ENCODE results near the gene SCN7A. TPM values are rescaled to one million over a fixed set of nuclear protein-coding genes. Genes with fewer than 3 reads are reported as not detected.
"Not testable (repeated sequence)": the region's sequence is repeated elsewhere in the genome, so short reads cannot be mapped to it uniquely, and the experiment has no call there.

Gene SCN7A
- polyA plus RNA-seq, 1 donor from 2014 or later: not detected

DNA sequence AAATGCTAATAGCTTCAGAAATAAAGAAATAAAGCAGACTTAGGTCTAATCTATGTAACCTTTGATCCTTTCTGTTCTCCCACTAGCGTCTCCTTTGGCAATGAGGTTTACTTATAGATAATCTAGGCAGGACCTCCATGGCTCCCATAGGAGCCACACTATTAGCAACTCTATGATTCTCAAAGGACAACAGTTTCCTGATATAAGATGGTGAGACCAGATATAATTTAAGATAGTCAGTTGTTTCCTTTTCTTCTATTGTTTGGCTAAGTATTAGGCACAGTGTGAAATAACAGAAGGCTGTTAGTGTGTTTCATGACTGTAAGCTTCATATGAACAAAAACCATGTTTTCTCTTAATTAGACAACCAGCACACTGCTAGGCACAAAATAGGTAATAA, 59.6 kb downstream of the SCN7A start:
- no peak overlapping the region for H3K27ac Mint-ChIP-seq
- no peak overlapping the region for H3K4me3 Mint-ChIP-seq
- no peaks in the 10 kb centered on the region for H3K36me3 Mint-ChIP-seq
- no peaks in the 10 kb centered on the region for H3K4me1 Mint-ChIP-seq
- H3K27me3 Mint-ChIP-seq: no peaks in the 10 kb centered on the region
- peaks cover 0 to 5% (median 0%) of the 10 kb centered on the region in 3 donors for H3K9me3 Mint-ChIP-seq

DNA sequence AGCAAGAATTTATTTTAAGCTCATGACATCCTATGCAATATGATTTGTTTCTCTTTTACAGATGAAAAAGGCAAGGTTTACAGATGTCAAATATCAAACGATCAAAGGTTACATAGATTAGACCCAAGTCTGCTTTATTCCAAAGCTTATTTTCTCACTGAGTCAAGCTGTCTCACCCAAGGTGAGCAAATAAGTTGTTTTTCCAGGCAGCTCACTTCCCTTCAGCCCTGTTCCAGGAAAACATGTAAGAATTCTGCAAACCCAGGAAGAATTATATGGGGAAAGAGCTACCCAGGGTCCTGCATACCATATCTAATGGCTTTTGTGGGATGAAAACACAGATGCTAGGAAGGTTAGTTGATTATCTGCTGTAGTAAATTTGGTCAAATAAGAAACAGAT, 60.6 kb downstream of the SCN7A start:
- no peaks in the 10 kb centered on the region for H3K36me3 Mint-ChIP-seq
- peaks cover 0 to 3% (median 0%) of the 10 kb centered on the region in 3 donors for H3K9me3 Mint-ChIP-seq

DNA sequence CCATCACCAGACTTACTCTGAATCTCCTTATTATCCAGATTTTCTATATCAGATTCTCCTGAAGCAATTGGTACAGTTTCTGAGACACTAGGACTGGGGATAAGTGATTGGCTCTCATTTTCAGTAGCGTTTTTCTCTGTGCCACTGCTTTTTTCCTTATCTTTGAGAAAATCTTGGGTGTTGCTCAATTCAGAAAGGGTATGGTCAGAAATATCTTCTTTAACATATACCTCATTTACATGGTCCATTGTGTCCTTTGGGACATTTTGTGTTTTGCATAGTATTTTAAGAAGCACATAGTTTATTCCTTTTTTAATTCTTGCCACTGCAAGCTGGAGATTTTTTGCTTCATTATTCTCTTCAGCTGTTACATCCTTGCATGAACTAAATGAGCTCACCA, 61.7 kb downstream of the SCN7A start:
- H3K9me3 Mint-ChIP-seq: no peaks in the 10 kb centered on the region
- H3K27me3 Mint-ChIP-seq: no peaks in the 10 kb centered on the region
- no peak overlapping the region for H3K4me3 Mint-ChIP-seq
- no peak overlapping the region for H3K27ac Mint-ChIP-seq
- H3K4me1 Mint-ChIP-seq: no peaks in the 10 kb centered on the region
- no peaks in the 10 kb centered on the region for H3K36me3 Mint-ChIP-seq

More for the DNA sequence above, 60.6 kb downstream of the SCN7A start:
- no peaks in the 10 kb centered on the region for H3K27me3 Mint-ChIP-seq
- H3K27ac Mint-ChIP-seq: no peak overlapping the region
- no peak overlapping the region for H3K4me3 Mint-ChIP-seq
- H3K4me1 Mint-ChIP-seq: no peaks in the 10 kb centered on the region

DNA sequence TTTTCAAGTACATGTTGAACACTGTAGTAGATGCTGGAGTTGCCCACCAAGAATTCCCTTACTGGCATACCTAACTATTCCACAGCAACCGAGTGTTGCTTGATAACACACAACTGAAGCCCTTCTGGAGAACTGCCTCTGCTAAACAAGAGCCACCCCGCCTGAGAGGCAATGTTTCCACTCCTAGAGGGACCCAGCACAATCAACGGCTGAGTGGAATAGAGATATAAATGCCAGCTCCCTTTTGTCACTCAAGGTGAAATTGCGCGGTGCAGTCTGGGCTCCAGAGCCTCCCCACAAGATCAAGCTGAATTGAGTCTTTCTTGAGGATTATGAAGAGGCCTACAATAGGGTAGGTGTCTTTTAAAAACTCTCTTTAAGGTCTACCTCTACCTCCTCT, 69.2 kb downstream of the SCN7A start:
- Mint-ChIP-seq H3K36me3 (no peaks in the 10 kb centered on the region), H3K4me3 (no peak overlapping the region), H3K27ac (no peak overlapping the region), H3K27me3 (no peaks in the 10 kb centered on the region), H3K9me3 (no peaks in the 10 kb centered on the region), H3K4me1 (no peaks in the 10 kb centered on the region)

DNA sequence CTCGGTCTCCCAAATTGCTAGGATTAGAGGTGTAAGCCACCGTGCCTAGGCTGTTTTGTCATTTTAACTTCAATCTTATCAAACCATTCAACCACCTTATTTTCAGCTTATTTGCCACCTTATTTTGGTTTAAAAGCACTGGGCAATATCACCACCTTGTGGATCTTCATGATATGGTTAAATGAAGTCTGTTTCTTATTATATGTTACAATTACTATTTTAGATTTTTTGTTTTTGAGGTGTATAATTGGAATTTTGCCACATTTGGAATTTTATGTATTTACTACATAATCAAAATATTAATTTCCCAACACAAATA, 74.5 kb downstream of the SCN7A start:
- Mint-ChIP-seq H3K27me3 (no peaks in the 10 kb centered on the region), H3K4me3 (no peak overlapping the region), H3K9me3 (no peaks in the 10 kb centered on the region), H3K27ac (no peak overlapping the region), H3K36me3 (no peaks in the 10 kb centered on the region), H3K4me1 (no peaks in the 10 kb centered on the region)

DNA sequence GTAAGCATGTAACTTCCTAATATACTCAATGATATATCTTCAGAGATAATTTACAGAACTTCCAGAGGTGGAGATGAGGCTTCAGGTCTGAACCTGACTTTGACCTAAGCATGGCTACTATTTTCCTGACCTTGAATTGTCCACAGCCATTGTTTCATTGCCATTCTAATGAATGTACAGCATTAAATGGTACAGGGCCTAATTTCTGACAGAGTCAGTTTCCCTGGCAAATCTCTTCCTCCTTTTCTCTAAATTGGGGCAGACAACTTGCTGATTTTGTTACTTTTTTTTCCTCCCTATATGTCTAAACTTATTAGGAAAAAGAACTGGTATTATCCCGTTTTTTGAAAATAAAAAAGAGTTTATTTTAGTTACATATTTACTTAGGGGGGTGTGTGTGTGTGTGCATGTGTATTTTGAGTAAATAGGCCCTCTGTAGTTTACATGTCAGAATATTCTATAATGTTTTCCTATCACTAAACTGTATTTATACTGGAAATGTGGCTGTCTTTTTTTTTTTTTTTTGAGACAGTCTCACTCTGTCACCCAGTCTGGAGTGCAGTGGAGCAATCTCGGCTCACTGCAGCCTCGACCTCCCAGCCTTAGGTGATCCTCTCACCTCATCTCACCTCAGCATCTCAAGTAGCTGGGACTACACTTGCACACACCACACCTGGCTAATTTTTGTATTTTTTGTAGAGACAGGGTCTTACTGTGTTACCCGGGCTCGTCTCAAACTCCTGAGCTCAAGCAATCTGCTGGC, 75.0 kb downstream of the SCN7A start:
- Mint-ChIP-seq H3K36me3 (no peaks in the 10 kb centered on the region), H3K9me3 (no peaks in the 10 kb centered on the region), H3K27me3 (no peaks in the 10 kb centered on the region), H3K4me3 (no peak overlapping the region), H3K27ac (no peak overlapping the region), H3K4me1 (no peaks in the 10 kb centered on the region)

DNA sequence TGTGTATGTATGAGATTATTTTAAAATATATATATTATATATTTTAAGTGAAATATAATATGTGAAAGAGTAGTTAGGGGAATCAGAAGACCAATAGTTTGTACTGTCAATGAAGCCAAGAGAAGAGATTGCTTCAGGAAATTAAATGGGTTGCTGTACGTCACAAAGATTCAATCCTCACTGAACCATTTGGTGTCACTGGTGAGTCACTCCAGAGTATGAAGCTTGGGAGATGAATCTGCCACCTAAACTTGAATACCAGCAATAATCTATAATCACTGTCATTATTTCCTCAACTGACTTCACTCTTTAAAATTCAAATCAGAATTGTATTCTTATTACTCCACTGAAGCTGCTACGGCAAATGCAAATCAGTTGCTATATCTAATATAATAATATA, 76.4 kb downstream of the SCN7A start:
- Mint-ChIP-seq H3K9me3 (no peaks in the 10 kb centered on the region), H3K27ac (no peak overlapping the region), H3K4me1 (no peaks in the 10 kb centered on the region), H3K4me3 (no peak overlapping the region), H3K36me3 (no peaks in the 10 kb centered on the region), H3K27me3 (no peaks in the 10 kb centered on the region)

DNA sequence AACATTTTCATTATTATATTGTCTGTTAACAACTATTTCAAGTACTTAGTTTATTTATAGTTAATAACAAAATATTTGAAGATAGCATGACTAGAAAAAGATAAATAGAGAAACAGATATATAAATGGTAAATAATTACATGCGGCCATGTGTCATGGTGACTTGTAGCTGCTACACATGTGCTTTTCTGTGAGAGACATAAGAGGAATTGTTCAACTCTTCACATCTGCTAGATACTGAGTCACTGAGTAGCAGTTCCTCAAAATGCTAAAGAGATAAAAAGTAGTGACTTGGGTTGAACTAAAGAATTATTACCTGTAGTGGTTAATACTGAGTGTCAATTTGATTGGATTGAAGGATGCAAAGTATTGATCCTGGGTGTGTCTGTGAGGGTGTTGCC, 80.8 kb downstream of the SCN7A start:
- no peaks in the 10 kb centered on the region for H3K4me1 Mint-ChIP-seq
- no peaks in the 10 kb centered on the region for H3K27me3 Mint-ChIP-seq
- no peaks in the 10 kb centered on the region for H3K9me3 Mint-ChIP-seq
- H3K4me3 Mint-ChIP-seq: no peak overlapping the region
- H3K27ac Mint-ChIP-seq: no peak overlapping the region
- H3K36me3 Mint-ChIP-seq: no peaks in the 10 kb centered on the region

DNA sequence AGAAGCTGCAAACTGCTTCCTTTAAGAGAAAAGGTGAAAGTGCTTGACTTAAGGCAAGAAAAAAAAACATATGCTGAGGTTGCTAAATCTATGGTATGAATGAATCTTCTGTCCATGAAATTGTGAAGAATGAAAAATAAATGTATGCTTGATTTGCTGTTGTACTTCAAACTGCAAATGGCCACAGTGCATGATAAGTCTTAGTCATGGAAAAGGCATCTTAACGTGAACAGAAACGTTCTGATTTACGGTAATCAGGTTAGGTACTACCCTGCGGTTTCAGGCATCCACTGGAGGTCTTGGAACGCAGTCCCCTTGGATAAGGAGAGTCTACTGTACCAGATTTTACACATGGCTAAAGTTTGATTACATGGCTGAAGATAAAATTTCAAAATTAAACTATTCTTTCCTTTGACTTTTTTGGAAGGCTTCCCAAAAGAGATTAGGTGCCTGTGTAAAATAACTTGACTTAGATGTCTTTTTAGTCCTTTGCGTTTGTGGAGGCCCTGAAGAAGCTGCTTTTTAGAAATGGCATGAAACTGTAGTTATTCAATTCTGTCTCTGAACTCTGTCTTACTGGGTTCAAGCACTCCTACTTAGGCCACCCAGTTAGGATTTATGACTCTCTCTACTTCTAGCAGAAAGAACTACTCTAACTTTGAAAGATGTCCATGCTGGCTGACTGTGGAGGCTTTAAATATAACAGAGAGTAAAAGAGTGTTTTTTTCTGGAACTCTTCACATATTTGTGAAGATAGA, 82.4 kb downstream of the SCN7A start:
- Mint-ChIP-seq H3K9me3 (no peaks in the 10 kb centered on the region), H3K4me1 (no peaks in the 10 kb centered on the region), H3K4me3 (no peak overlapping the region), H3K27me3 (no peaks in the 10 kb centered on the region), H3K36me3 (no peaks in the 10 kb centered on the region), H3K27ac (no peak overlapping the region)

DNA sequence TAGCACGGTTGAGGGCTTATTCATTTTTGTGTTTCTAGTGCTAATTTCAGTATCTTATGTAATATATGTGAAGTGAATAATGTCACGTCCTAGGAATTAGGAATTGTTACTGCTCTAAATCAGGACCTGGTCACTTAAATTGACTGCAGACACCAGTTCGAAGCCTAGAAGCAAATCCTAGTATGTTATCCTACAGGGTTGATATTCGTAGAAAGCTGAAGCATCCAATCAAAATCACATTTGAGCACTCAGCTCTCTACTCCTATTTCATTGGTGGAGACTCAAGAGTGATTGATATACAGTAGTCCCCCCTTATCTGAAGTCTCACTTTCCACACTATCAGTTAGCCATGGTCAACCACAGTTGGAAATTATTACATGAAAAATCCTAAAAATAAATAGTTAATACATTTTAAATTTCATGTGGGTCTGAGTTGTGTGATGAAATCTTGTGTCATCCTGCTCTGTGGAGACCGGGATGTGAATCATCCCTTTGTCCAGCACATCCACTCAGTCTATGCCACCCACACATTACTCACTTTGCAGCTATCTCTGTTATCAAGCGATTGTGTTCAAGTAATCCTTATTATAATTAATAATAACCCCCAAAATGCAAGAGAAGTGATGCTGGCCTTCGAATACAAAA, 83.1 kb downstream of the SCN7A start:
- H3K9me3 Mint-ChIP-seq: no peaks in the 10 kb centered on the region
- H3K4me3 Mint-ChIP-seq: no peak overlapping the region
- no peak overlapping the region for H3K27ac Mint-ChIP-seq
- no peaks in the 10 kb centered on the region for H3K4me1 Mint-ChIP-seq
- H3K27me3 Mint-ChIP-seq: no peaks in the 10 kb centered on the region
- H3K36me3 Mint-ChIP-seq: no peaks in the 10 kb centered on the region

DNA sequence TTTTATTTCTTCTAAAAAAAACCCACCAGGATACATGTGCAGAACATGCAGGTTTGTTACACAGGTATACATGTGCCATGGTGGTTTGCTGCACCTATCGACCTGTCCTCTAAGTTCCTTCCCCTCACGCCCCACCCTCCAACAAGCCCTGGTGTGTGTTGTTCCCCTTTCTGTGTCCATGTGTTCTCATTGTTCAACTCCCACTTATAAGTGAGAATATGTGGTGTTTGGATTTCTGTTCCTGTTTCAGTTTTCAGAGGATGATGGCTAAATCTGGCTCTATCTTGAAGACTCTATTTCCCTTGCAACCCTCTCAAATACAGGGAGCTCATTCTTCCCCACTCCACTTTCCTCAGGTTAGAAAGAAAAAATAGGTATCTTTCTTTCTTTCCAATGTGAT, 86.3 kb downstream of the SCN7A start:
- not testable (repeated sequence) for H3K4me1 Mint-ChIP-seq, H3K4me3 Mint-ChIP-seq, H3K27me3 Mint-ChIP-seq, H3K36me3 Mint-ChIP-seq, H3K27ac Mint-ChIP-seq, H3K9me3 Mint-ChIP-seq

DNA sequence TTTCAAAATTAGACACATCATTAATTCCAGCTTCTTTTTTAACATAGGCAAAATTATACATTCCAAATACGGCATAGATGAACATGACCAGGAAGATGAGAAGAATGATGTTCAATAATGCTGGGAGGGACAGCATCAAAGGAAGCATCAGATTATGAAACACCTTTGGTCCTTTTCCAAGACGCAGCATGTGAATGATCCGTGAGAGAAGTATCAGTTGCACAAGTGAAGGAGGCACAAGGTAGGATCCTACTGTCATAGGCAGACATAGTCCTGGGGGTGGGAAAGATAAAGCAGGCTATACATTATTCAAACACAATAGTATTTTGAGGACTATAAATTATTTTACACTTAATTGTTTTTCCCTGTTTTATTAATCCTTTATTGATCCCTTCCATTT, 87.7 kb downstream of the SCN7A start:
- H3K4me3 Mint-ChIP-seq: no peak overlapping the region
- H3K4me1 Mint-ChIP-seq: no peaks in the 10 kb centered on the region
- no peak overlapping the region for H3K27ac Mint-ChIP-seq
- no peaks in the 10 kb centered on the region for H3K27me3 Mint-ChIP-seq
- H3K36me3 Mint-ChIP-seq: no peaks in the 10 kb centered on the region
- H3K9me3 Mint-ChIP-seq: no peaks in the 10 kb centered on the region

DNA sequence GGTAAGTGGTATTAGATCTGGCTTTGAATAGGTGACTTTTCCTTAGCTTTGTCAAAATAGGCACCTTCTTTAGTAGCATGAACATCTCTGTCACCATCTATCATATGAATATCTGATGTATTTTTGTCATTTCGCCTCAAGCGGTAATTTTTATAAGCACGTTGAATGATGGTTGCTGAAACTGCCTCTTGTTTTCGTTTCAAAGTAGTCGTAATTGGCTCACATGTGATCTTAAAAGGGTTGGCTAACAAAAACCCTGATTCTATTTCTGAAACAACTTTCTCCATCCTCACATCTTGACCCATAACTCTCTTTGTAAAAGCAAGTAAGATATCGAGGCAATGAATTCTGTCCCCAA, 88.5 kb downstream of the SCN7A start:
- no peaks in the 10 kb centered on the region for H3K36me3 Mint-ChIP-seq
- no peak overlapping the region for H3K27ac Mint-ChIP-seq
- no peak overlapping the region for H3K4me3 Mint-ChIP-seq
- no peaks in the 10 kb centered on the region for H3K9me3 Mint-ChIP-seq
- no peaks in the 10 kb centered on the region for H3K4me1 Mint-ChIP-seq
- H3K27me3 Mint-ChIP-seq: no peaks in the 10 kb centered on the region

DNA sequence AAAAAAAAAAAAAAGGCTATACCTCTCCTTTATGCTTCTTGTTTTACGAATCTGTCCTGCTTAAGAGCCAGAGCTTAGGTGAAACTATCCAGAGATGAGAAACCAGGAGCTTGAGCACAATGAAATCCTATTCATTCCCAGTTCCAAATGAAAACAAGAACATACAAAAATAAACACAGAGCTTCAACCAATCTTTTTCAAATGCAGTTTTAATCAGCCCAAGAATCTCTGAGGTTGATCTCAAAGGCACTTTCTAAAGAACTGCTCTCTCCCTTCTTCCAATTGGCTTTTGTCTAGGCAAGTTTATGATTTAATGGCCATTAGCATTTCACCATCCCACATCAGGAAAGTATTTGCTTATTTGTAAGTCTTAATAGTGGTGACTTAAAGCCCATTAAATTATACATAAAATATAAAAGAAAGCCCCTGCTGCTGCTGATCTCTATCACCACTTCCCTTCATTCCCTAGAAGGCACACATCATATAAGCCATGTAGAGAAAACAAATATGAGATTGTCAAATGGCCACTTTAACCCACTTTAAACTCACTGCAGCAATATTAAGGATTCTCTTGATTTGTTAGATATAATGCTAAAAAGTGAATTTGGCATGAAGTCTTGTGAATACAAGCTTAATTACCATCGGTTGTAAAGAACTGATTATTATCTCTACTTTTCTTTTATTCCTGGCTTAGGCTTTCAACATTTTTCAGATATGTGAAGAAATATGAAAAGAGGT, 89.0 kb downstream of the SCN7A start:
- Mint-ChIP-seq H3K4me1 (no peaks in the 10 kb centered on the region), H3K4me3 (no peak overlapping the region), H3K27ac (no peak overlapping the region), H3K9me3 (no peaks in the 10 kb centered on the region), H3K27me3 (no peaks in the 10 kb centered on the region), H3K36me3 (no peaks in the 10 kb centered on the region)

DNA sequence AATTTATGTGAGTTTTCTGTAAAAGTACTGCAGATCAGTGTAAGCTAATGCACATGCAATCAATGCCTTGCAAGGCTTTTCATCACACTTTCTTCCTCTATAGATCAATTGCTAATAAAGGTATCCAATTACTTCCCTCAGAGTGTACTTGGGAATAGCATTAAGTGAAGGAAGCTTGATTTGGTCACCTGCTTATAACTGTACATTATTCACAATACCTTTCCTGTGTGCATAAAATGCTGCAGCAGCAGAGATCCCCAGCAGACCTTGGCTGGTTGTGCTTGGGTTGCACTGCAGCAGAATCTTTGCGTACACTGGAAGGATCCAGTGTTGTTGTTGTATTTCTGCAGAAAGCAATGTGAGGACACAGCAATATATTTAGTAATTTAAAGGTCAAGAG, 99.8 kb downstream of the SCN7A start:
- no peaks in the 10 kb centered on the region for H3K4me1 Mint-ChIP-seq

More for the DNA sequence above, 99.8 kb downstream of the SCN7A start:
- Mint-ChIP-seq H3K4me3 (no peak overlapping the region), H3K27me3 (no peaks in the 10 kb centered on the region), H3K27ac (no peak overlapping the region), H3K36me3 (no peaks in the 10 kb centered on the region), H3K9me3 (peaks cover 0 to 2% (median 0%) of the 10 kb centered on the region in 3 donors)
